Ishikawa (cell line): ENCODE data around the gene MRPL24.

Experiments used
- CEBPB ChIP-seq: IDR thresholded peaks from 2 replicates; pipeline ENCODE4 v1.6.1; 2012
- CREB1 ChIP-seq: IDR thresholded peaks from 2 replicates; pipeline ENCODE4 v1.6.1; 2012; ENCODE audit warnings: low read depth
- EGR1 ChIP-seq: IDR thresholded peaks from 2 replicates; pipeline ENCODE4 v1.6.1; 2012
- EP300 ChIP-seq: IDR thresholded peaks from 2 replicates; pipeline ENCODE4 v1.6.1; 2012; ENCODE audit warnings: borderline replicate concordance
- FOXM1 ChIP-seq: IDR thresholded peaks from 2 replicates; pipeline ENCODE4 v1.6.1; 2012; ENCODE audit warnings: low read depth, borderline replicate concordance
- MAX ChIP-seq: IDR thresholded peaks from 2 replicates; pipeline ENCODE4 v1.6.1; 2012
- NFIC ChIP-seq: IDR thresholded peaks from 2 replicates; pipeline ENCODE4 v1.6.1; 2012
- RAD21 ChIP-seq: IDR thresholded peaks from 2 replicates; pipeline ENCODE4 v1.6.1; 2012; ENCODE audit warnings: low read depth
- REST ChIP-seq: IDR thresholded peaks from 2 replicates; pipeline ENCODE4 v1.6.1; 2012; ENCODE audit warnings: low read depth, mild to moderate bottlenecking
- TAF1 ChIP-seq: IDR thresholded peaks from 2 replicates; pipeline ENCODE4 v1.6.1; 2012; ENCODE audit warnings: low read depth, mild to moderate bottlenecking
- TCF12 ChIP-seq: IDR thresholded peaks from 2 replicates; pipeline ENCODE4 v1.6.1; 2012; ENCODE audit warnings: low read depth
- TEAD4 ChIP-seq: IDR thresholded peaks from 2 replicates; pipeline ENCODE4 v1.6.1; 2012
- USF1 ChIP-seq: IDR thresholded peaks from 2 replicates; pipeline ENCODE4 v1.6.1; 2012
- YY1 ChIP-seq: IDR thresholded peaks from 2 replicates; pipeline ENCODE4 v1.6.1; 2012; ENCODE audit warnings: low read depth
- ZBTB7A ChIP-seq: IDR thresholded peaks from 2 replicates; pipeline ENCODE4 v1.6.1; 2012; ENCODE audit warnings: low read depth

MRPL24 gene

GRCh38 chr1:156726549-156727226 is 14.2 kb downstream of the MRPL24 start:
- TF ChIP-seq RAD21, result peak; percentile 25; the same call in 1 of the 2 replicates
- no peak for TF ChIP-seq TEAD4

GRCh38 chr1:156725683-156726280 is 15.1 kb downstream of the MRPL24 start:
- TF ChIP-seq YY1, result no peak
- no peak for TF ChIP-seq TCF12
- TF ChIP-seq RAD21, result peak; percentile 84

- TF ChIP-seq EP300, result no peak
- no peak for TF ChIP-seq YY1
- TF ChIP-seq EGR1, result no peak
- no peak for TF ChIP-seq ZBTB7A
- no peak for TF ChIP-seq FOXM1
- TF ChIP-seq TCF12, result no peak
- TF ChIP-seq TAF1, result no peak
- no peak for TF ChIP-seq CREB1
- no peak for TF ChIP-seq USF1
- TF ChIP-seq NFIC, result no peak
- no peak for TF ChIP-seq REST
- no peak for TF ChIP-seq MAX
- TF ChIP-seq RAD21, result no peak
- TF ChIP-seq TEAD4, result no peak
- no peak for TF ChIP-seq CEBPB
These were observed 19.4 kb downstream of the MRPL24 start for GRCh38 chr1:156721535-156721934.

GRCh38 chr1:156721131-156721530 is 19.8 kb downstream of the MRPL24 start:
- TF ChIP-seq TCF12 (no peak), USF1 (no peak), TAF1 (no peak), ZBTB7A (no peak), FOXM1 (no peak), EP300 (no peak), RAD21 (no peak), REST (no peak), NFIC (no peak), EGR1 (no peak), CEBPB (no peak), MAX (no peak), YY1 (no peak), TEAD4 (no peak), CREB1 (no peak)

- TF ChIP-seq USF1 (no peak), NFIC (peak; percentile 50; the same call in 1 of the 2 replicates)
These were observed 23.5 kb downstream of the MRPL24 start for GRCh38 chr1:156717351-156717750.

GRCh38 chr1:156714830-156715229 is 26.1 kb downstream of the MRPL24 start:
- no peak for TF ChIP-seq TCF12
- TF ChIP-seq RAD21, result no peak
- no peak for TF ChIP-seq EGR1
- no peak for TF ChIP-seq MAX
- no peak for TF ChIP-seq NFIC
- TF ChIP-seq YY1, result no peak
- no peak for TF ChIP-seq FOXM1
- no peak for TF ChIP-seq ZBTB7A
- TF ChIP-seq REST, result no peak
- no peak for TF ChIP-seq CEBPB
- no peak for TF ChIP-seq TEAD4
- TF ChIP-seq TAF1, result no peak
- TF ChIP-seq EP300, result no peak
- TF ChIP-seq CREB1, result no peak
- TF ChIP-seq USF1, result no peak
